Mesothelial cell of epicardium (in vitro differentiated cells): ENCODE data around the gene OCIAD1. TPM values are rescaled to one million over a fixed set of nuclear protein-coding genes. Genes with fewer than 3 reads are reported as not detected.

Experiments
- DNase-seq, 2 experiments: peaks; one replicate each; pipeline ENCODE4 v3.0.0; 2021; ENCODE audit warnings: low spot score in 2 of 2; ENCODE audit not compliant: unreplicated experiment in 2 of 2
- H3K27ac Mint-ChIP-seq: 2 replicates; pipeline ENCODE4 v1.8.0; 2021; ENCODE audit warnings: mixed read lengths
- H3K27me3 Mint-ChIP-seq: 2 replicates; pipeline ENCODE4 v1.8.0; 2021; ENCODE audit warnings: low read depth, mixed read lengths
- H3K36me3 Mint-ChIP-seq: 2 replicates; pipeline ENCODE4 v1.8.0; 2021; ENCODE audit warnings: mixed read lengths
- H3K4me1 Mint-ChIP-seq: 2 replicates; pipeline ENCODE4 v1.8.0; 2021; ENCODE audit warnings: mixed read lengths
- H3K4me3 Mint-ChIP-seq: 2 replicates; pipeline ENCODE4 v1.8.0; 2021; ENCODE audit warnings: mild to moderate bottlenecking, moderate library complexity, mixed read lengths
- H3K9me3 Mint-ChIP-seq: 2 replicates; pipeline ENCODE4 v1.8.0; 2021; ENCODE audit warnings: mixed read lengths
- total RNA-seq: library from RNA; stranded (reverse); gene quantifications from 3 replicates; pipeline ENCODE4 v1.2.1, GENCODE V29; 2021
- TF ChIP-seq, protein P1 (sequence below): fragments of 200-600 bp; sonication (generic); IDR thresholded peaks from one replicate; pipeline ENCODE4 v1.5.0; 2021; ENCODE audit warnings: antibody characterized with exemption; ENCODE audit not compliant: unreplicated experiment

The OCIAD1 gene
- total RNA-seq, 1 donor from 2014 or later = 149 TPM

DNA sequence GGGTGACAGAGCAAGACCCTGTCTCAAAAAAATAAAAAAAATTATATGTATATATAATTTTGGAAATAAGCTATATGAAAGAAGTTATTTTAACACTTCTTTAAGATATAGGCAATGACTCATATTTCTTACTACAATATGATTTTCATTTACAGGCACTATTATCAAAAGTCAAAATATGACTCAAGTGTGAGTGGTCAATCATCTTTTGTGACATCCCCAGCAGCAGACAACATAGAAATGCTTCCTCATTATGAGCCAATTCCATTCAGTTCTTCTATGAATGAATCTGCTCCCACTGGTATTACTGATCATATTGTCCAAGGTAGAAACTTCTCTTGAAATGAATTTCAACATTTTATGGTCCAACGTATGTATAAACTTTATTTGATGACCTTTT, 20.8 kb downstream of the OCIAD1 start:
- Mint-ChIP-seq H3K27ac (no peak overlapping the region), H3K4me3 (no peak overlapping the region), H3K4me1 (no peaks in the 10 kb centered on the region), H3K9me3 (no peaks in the 10 kb centered on the region), H3K36me3 (peaks cover 35% of the 10 kb centered on the region), H3K27me3 (no peaks in the 10 kb centered on the region)
- DNase-seq = no peak
- TF ChIP-seq, protein P1, sequence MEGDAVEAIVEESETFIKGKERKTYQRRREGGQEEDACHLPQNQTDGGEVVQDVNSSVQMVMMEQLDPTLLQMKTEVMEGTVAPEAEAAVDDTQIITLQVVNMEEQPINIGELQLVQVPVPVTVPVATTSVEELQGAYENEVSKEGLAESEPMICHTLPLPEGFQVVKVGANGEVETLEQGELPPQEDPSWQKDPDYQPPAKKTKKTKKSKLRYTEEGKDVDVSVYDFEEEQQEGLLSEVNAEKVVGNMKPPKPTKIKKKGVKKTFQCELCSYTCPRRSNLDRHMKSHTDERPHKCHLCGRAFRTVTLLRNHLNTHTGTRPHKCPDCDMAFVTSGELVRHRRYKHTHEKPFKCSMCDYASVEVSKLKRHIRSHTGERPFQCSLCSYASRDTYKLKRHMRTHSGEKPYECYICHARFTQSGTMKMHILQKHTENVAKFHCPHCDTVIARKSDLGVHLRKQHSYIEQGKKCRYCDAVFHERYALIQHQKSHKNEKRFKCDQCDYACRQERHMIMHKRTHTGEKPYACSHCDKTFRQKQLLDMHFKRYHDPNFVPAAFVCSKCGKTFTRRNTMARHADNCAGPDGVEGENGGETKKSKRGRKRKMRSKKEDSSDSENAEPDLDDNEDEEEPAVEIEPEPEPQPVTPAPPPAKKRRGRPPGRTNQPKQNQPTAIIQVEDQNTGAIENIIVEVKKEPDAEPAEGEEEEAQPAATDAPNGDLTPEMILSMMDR = no peak

DNA sequence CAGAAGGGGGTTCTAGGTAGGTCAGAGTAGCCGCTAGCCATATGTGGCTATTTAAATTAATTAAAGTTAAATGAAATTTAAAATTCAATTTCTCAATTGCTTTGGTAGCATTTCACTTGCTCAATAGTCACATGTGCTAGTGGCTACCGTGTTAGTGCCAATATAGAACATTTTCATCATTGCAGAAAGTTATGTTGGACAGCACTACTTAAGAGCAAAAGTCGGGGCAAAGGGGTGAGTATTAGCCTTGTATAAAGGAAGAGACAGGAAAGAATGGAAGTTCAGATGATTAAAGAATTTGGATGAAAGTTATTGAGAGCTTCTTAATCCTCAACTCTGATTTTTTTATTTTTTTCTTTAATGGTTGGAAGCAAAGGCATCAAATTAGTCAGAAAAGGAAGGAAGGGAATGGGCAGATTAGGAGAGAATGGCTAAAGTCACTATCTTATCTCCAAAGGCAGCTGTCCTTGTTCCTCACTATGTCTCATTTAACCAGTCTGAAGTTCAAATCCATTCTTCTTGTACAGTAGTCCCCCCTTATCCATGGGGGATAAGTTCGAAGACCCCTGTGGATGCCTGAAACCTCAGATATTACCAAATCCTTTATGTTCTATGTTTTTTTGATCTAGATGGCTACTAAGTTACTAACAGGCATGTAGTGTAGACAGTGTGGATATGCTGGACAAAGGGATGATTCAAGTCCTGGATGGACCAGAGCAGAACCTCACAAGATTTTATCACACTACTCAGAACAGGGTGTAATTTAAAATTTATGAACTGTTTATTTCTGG, 22.9 kb downstream of the OCIAD1 start:
- Mint-ChIP-seq H3K27ac (no peak overlapping the region), H3K27me3 (no peaks in the 10 kb centered on the region), H3K4me3 (no peak overlapping the region), H3K36me3 (peaks cover 38% of the 10 kb centered on the region), H3K4me1 (no peaks in the 10 kb centered on the region), H3K9me3 (no peaks in the 10 kb centered on the region)
- no peak for DNase-seq
- TF ChIP-seq, protein P1 = no peak

DNA sequence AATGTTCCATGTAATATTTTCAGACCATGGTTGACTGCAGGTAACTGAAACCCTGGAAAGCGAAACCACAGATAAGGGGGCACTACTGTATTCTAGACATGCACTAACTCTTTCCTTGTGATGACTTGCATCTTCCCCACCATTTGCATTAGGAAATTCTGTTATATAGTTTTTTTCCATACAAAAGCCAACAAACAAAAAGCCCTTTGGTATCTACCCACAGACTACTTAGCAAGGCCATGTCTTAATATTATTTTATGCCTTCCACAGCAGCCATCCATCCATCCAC, 23.5 kb downstream of the OCIAD1 start:
- no peak overlapping the region for H3K4me3 Mint-ChIP-seq
- no peak for DNase-seq
- H3K36me3 Mint-ChIP-seq = peaks cover 35% of the 10 kb centered on the region
- no peaks in the 10 kb centered on the region for H3K27me3 Mint-ChIP-seq
- H3K9me3 Mint-ChIP-seq = no peaks in the 10 kb centered on the region
- H3K4me1 Mint-ChIP-seq = no peaks in the 10 kb centered on the region
- TF ChIP-seq, protein P1 = no peak
- no peak overlapping the region for H3K27ac Mint-ChIP-seq

DNA sequence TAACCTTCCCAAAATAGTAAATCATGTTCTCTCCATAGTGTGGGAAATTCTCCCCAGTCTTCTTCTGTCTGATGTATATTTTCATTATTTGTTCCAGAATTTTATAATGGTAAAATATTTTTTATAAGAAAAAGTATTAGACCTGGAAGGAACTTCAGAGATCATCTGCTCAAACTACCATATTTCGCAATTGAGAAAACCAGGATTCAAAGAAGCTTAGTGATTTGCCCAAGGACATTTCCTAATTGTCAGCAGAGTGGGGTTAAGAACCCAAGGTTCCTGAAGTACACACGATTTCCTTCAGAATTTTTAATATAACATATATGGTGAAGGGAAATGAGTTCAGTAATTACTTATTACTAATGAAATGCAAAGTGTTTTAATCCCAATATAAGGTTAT, 24.1 kb downstream of the OCIAD1 start:
- Mint-ChIP-seq H3K27me3 (no peaks in the 10 kb centered on the region), H3K4me1 (no peaks in the 10 kb centered on the region), H3K9me3 (no peaks in the 10 kb centered on the region), H3K27ac (no peak overlapping the region), H3K4me3 (no peak overlapping the region), H3K36me3 (peaks cover 33% of the 10 kb centered on the region)
- DNase-seq = no peak
- TF ChIP-seq, protein P1 = no peak

DNA sequence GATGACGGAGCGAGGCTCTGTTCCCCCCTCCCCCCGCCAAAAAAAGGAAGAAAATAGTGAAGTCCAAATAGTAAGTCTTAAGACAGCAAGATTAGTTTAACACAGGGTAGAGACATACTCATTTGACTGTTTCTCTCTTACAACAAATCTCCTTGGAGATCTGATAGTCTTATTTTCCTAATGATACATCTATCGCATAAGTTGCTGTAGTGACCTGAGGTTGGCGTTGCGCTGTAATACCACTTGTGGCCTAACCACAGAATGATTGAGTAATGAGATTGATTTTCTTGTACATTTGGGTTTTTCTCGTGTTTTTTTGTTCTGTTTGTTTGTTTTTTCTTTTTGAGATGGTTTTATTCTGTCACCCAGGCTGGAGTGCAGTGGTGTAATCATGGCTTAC, 27.2 kb downstream of the OCIAD1 start:
- no peaks in the 10 kb centered on the region for H3K4me1 Mint-ChIP-seq
- DNase-seq = no peak
- TF ChIP-seq, protein P1 = no peak
- peaks cover 26% of the 10 kb centered on the region for H3K36me3 Mint-ChIP-seq
- H3K27me3 Mint-ChIP-seq = no peaks in the 10 kb centered on the region
- no peak overlapping the region for H3K4me3 Mint-ChIP-seq
- H3K27ac Mint-ChIP-seq = no peak overlapping the region
- no peaks in the 10 kb centered on the region for H3K9me3 Mint-ChIP-seq
